NCI-H2171 treated with DMSO at 0.1 percent for 48 hours (cell line): ENCODE results near the gene LSM5.

Experiments
- DNase-seq: peaks from one replicate; lab custom pipeline; 2025; lab: John Stamatoyannopoulos, UW

The LSM5 gene

GRCh38 chr7:32459788-32460187 is 30.4 kb downstream of the LSM5 start:
- no peak for DNase-seq

GRCh38 chr7:32458025-32458424 is 32.2 kb downstream of the LSM5 start:
- DNase-seq, result no peak

- no peak for DNase-seq
These were observed 36.7 kb downstream of the LSM5 start for GRCh38 chr7:32453341-32454011.

GRCh38 chr7:32447218-32447617 is 43.0 kb downstream of the LSM5 start:
- DNase-seq, result no peak

GRCh38 chr7:32436146-32436928 is 53.8 kb downstream of the LSM5 start:
- DNase-seq, result no peak
